SK-N-SH treated with all-trans-retinoic acid at 6 μM for 48 hours (cell line): Measurements from ENCODE around the gene PARK7.

Source experiments
- ISL1 ChIP-seq: fragments of 250-450 bp; sonication (Bioruptor Pico); IDR thresholded peaks from 2 replicates; pipeline ENCODE4 v2.1.2; 2022; ENCODE audit warnings: mild to moderate bottlenecking, moderate library complexity
- TCF4 ChIP-seq: fragments of 250-450 bp; sonication (Bioruptor Pico); IDR thresholded peaks from 2 replicates; pipeline ENCODE4 v1.8.0; 2021; ENCODE audit warnings: mild to moderate bottlenecking, moderate library complexity, borderline replicate concordance

DNA sequence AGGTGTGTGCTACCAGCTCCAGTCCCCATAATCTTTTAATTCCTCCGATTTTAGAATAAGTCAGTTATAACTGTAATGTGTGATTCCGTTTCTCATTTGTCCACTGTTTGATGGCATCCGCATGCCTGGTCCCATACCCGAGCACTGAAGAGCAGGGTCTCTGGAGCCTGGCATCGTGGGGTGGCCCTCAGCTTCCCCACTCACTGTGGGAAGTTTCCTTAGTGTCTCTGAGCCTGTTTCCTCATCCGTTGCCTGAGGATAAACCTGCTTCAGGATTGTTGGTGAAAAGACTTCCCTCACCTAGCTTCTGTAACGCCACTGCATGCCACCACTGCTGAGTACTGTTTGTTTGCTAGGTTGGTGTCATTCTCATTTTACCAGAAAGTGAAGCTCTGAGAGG is 19.5 kb downstream of the PARK7 start:
- TF ChIP-seq TCF4 (CRISPR knock-in tag) (no peak), ISL1 (no peak)
